Endothelial cell (in vitro differentiated cells): ENCODE results near the gene CD69. TPM values are rescaled to one million over a fixed set of nuclear protein-coding genes. Genes with fewer than 3 reads are reported as not detected.
"Not testable (repeated sequence)": the region's sequence is repeated elsewhere in the genome, so short reads cannot be mapped to it uniquely, and the experiment has no call there.

ENCODE experiments used
- DNase-seq: peaks from one replicate; pipeline ENCODE4 v3.0.0; 2021; ENCODE audit warnings: low spot score
- H3K27ac Mint-ChIP-seq: one replicate; pipeline ENCODE4 v1.8.0; 2021; ENCODE audit warnings: mixed read lengths, inconsistent platforms; ENCODE audit not compliant: unreplicated experiment
- H3K27me3 Mint-ChIP-seq: one replicate; pipeline ENCODE4 v1.8.0; 2021; ENCODE audit warnings: mild to moderate bottlenecking, moderate library complexity, mixed read lengths, inconsistent platforms; ENCODE audit not compliant: unreplicated experiment
- H3K36me3 Mint-ChIP-seq: one replicate; pipeline ENCODE4 v1.8.0; 2021; ENCODE audit warnings: mild to moderate bottlenecking, low read depth, mixed read lengths, inconsistent platforms; ENCODE audit not compliant: unreplicated experiment
- H3K4me1 Mint-ChIP-seq: one replicate; pipeline ENCODE4 v1.8.0; 2021; ENCODE audit warnings: mild to moderate bottlenecking, mixed read lengths, inconsistent platforms; ENCODE audit not compliant: unreplicated experiment
- H3K4me3 Mint-ChIP-seq: one replicate; pipeline ENCODE4 v1.8.0; 2021; ENCODE audit warnings: mild to moderate bottlenecking, mixed read lengths, inconsistent platforms; ENCODE audit not compliant: unreplicated experiment
- H3K9me3 Mint-ChIP-seq: one replicate; pipeline ENCODE4 v1.8.0; 2021; ENCODE audit warnings: mixed read lengths, inconsistent platforms; ENCODE audit not compliant: unreplicated experiment
- total RNA-seq: library from RNA; stranded (reverse); fragmentation: NEBNext Ultra II Directional; extraction: Animal tissue kit (Norgen Biotek cat#: 25700); gene quantifications from one replicate; pipeline ENCODE4 v1.2.1, GENCODE V29; 2021; ENCODE audit not compliant: unreplicated experiment
- TF ChIP-seq, protein P1 (sequence below): fragments of 200-600 bp; sonication (generic); IDR thresholded peaks from one replicate; pipeline ENCODE4 v1.5.0; 2021; ENCODE audit warnings: antibody characterized with exemption; ENCODE audit not compliant: unreplicated experiment

CD69 gene
- total RNA-seq, 1 donor from 2014 or later, result 0.69 TPM

DNA sequence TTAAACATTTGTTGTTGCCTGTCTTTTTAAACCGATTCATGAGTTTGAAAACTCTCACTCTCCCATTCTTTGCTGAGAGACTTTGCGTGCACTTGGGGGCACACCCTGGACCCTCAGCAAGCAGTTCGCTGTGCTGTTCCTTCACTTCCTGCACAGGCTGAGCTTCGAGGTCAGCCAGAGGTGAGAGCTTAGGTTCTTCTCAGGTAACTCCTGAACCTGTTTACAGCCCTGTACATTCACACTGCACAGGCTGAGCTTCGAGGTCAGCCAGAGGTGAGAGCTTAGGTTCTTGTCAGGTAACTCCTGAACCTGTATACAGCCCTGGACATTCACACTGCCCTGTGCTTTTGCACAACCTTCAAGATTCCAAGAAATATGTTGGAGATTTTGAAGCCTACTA lies 18.0 kb downstream of the CD69 start:
- Mint-ChIP-seq H3K27me3 (no peaks in the 10 kb centered on the region), H3K4me3 (no peak overlapping the region), H3K27ac (no peak overlapping the region), H3K9me3 (no peaks in the 10 kb centered on the region), H3K4me1 (peaks cover 13% of the 10 kb centered on the region), H3K36me3 (no peaks in the 10 kb centered on the region)
- TF ChIP-seq, protein P1, sequence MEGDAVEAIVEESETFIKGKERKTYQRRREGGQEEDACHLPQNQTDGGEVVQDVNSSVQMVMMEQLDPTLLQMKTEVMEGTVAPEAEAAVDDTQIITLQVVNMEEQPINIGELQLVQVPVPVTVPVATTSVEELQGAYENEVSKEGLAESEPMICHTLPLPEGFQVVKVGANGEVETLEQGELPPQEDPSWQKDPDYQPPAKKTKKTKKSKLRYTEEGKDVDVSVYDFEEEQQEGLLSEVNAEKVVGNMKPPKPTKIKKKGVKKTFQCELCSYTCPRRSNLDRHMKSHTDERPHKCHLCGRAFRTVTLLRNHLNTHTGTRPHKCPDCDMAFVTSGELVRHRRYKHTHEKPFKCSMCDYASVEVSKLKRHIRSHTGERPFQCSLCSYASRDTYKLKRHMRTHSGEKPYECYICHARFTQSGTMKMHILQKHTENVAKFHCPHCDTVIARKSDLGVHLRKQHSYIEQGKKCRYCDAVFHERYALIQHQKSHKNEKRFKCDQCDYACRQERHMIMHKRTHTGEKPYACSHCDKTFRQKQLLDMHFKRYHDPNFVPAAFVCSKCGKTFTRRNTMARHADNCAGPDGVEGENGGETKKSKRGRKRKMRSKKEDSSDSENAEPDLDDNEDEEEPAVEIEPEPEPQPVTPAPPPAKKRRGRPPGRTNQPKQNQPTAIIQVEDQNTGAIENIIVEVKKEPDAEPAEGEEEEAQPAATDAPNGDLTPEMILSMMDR, result no peak
- DNase-seq, result no peak

DNA sequence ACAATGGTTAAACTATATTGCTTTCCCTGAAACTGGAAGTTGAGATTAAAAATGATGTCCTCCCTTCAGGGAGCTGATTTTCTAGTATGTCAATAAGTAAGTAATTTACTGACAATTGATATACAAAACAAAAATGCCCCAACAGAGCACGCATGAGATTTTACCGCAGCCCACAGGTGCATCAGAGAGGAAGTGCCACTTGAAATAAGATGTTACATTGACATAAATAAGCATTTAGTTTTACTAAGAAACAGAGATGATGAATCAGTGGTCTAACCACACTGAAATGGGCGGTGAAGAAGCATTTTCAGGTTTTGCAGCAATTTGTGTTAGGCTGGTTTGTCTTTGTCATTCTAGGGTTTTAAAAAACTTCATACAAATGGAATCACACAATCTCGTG lies 19.0 kb downstream of the CD69 start:
- Mint-ChIP-seq H3K27me3 (no peaks in the 10 kb centered on the region), H3K27ac (no peak overlapping the region), H3K9me3 (no peaks in the 10 kb centered on the region), H3K4me3 (no peak overlapping the region), H3K36me3 (no peaks in the 10 kb centered on the region), H3K4me1 (peaks cover 9% of the 10 kb centered on the region)
- DNase-seq, result no peak
- TF ChIP-seq, protein P1, result no peak

DNA sequence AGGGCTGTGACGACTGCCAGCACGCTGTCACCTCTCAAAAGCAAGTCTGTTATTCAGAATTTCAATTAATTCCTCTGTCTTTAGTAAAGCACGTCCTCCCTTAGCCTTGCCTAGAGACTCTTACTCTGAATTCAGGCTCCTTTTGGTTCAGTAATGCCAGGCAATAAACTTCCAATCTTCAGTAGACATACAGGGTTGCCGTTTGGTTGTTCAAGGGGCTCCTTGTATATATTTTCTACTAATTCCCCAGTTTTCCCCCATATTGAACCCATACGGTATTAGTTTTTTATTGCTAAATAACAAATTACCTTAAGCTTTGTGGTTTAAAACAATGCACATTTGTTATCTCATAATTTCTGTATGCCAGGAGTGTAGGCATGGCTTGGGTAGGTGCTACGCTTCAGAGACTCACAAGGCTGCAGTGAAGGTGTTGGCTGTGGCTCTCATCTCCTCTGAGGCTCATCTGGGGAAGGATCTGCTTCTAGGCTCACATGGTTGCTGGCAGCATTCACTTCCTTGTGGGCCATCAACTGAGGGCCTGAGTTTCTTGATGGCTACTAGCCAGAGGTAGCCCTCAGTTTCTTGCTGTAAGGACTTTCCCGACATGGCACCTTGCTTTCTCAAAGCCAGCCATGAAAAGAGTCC lies 20.5 kb downstream of the CD69 start:
- Mint-ChIP-seq H3K4me3 (peak overlapping the region; percentile 77), H3K27ac (no peak overlapping the region), H3K36me3 (no peaks in the 10 kb centered on the region), H3K27me3 (no peaks in the 10 kb centered on the region), H3K9me3 (no peaks in the 10 kb centered on the region), H3K4me1 (peaks cover 7% of the 10 kb centered on the region)
- DNase-seq, result no peak
- TF ChIP-seq, protein P1, result no peak

DNA sequence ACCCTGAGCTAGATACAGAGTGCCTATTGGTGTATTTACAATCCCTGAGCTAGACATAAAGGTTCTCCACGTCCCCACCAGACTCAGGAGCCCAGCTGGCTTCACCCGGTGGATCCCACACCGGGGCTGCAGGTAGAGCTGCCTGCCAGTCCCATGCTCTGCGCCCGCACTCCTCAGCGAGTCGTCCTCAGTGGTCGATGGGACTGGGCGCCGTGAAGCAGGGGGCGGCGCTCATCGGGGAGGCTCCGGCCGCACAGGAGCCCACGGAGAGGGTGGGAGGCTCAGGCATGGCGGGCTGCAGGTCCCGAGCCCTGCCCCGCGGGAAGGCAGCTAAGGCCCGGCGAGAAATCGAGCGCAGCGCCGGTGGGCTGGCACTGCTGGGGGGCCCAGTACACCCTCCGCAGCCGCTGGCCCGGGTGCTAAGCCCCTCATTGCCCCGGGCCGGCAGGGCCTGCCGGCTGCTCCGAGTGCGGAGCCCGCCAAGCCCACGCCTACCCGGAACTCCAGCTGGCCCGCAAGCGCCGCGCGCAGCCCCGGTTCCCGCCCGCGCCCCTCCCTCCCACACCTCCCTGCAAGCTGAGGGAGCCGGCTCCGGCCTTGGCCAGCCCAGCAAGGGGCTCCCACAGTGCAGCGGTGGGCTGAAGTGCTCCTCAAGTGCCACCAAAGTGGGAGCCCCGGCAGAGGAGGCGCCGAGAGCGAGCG lies 21.1 kb downstream of the CD69 start:
- H3K36me3 Mint-ChIP-seq, H3K27me3 Mint-ChIP-seq, H3K4me3 Mint-ChIP-seq, H3K9me3 Mint-ChIP-seq, DNase-seq, H3K27ac Mint-ChIP-seq, H3K4me1 Mint-ChIP-seq: not testable (repeated sequence)

DNA sequence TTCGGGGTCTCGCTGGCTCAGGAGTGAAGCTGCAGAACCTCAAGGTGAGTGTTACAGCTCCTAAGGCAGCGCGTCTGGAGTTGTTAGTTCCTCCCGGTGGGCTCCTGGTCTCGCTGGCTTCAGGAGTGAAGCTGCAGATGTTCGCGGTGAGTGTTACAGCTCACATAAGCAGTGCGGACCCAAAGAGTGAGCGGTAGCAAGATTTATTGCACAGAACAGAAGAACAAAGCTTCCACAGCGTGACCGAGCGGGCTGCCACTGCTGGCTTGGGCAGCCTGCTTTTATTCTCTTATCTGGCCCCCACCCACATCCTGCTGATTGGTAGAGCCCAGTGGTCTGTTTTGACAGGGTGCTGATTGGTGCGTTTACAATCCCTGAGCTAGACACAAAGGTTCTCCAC lies 21.8 kb downstream of the CD69 start:
- not testable (repeated sequence) for H3K4me3 Mint-ChIP-seq, H3K4me1 Mint-ChIP-seq, DNase-seq, H3K27ac Mint-ChIP-seq, H3K27me3 Mint-ChIP-seq, H3K9me3 Mint-ChIP-seq, H3K36me3 Mint-ChIP-seq
